GM23338 (cell line): ENCODE measurements around the gene XDH. TPM values are rescaled to one million over a fixed set of nuclear protein-coding genes. Genes with fewer than 3 reads are reported as not detected.

ENCODE experiments used
- ATAC-seq: fragments of 200-7000 bp; cut with Tn5 transposase; 3 replicates; pipeline ENCODE4 v1.9.1; 2020
- DNase-seq: peaks from one replicate; pipeline ENCODE4 v3.0.0-alpha.2; 2015; ENCODE audit warnings: low spot score
- H2AFZ ChIP-seq: fragments of 200-600 bp; sonication (generic); 2 replicates; pipeline ENCODE4 v1.8.0; 2016; ENCODE audit warnings: antibody characterized with exemption, mild to moderate bottlenecking, moderate library complexity
- H3F3A ChIP-seq: fragments of 200-600 bp; sonication (generic); replicated peaks from 2 replicates; pipeline ENCODE4 v1.8.0; 2017; ENCODE audit warnings: antibody characterized with exemption, mixed run types, low read depth
- H3K27ac ChIP-seq: fragments of 200-600 bp; sonication (generic); 2 replicates; pipeline ENCODE4 v1.6.1; 2016; ENCODE audit warnings: low read depth
- H3K27me3 ChIP-seq: fragments of 200-600 bp; sonication (generic); 2 replicates; pipeline ENCODE4 v1.8.0; 2016; ENCODE audit warnings: mild to moderate bottlenecking, mixed run types, moderate library complexity; ENCODE audit not compliant: insufficient read depth
- H3K36me3 ChIP-seq: fragments of 200-600 bp; sonication (generic); 2 replicates; pipeline ENCODE4 v1.8.0; 2016; ENCODE audit warnings: mild to moderate bottlenecking; ENCODE audit not compliant: insufficient read depth
- H3K4me1 ChIP-seq: fragments of 200-600 bp; sonication (generic); 2 replicates; pipeline ENCODE4 v1.8.0; 2016; ENCODE audit warnings: mild to moderate bottlenecking, moderate library complexity; ENCODE audit not compliant: insufficient read depth
- H3K4me2 ChIP-seq: fragments of 200-600 bp; sonication (generic); 2 replicates; pipeline ENCODE4 v1.7.1; 2017; ENCODE audit warnings: mixed run types
- H3K4me3 ChIP-seq: fragments of 200-600 bp; sonication (generic); 2 replicates; pipeline ENCODE4 v1.6.1; 2016; ENCODE audit warnings: mixed run types
- H3K79me2 ChIP-seq: fragments of 200-600 bp; sonication (generic); replicated peaks from 2 replicates; pipeline ENCODE4 v1.8.0; 2017; ENCODE audit warnings: mild to moderate bottlenecking; ENCODE audit not compliant: insufficient read depth
- H3K9me2 ChIP-seq: fragments of 200-600 bp; sonication (generic); 2 replicates; pipeline ENCODE4 v1.8.0; 2017; ENCODE audit not compliant: insufficient read depth
- H4K20me1 ChIP-seq: fragments of 200-600 bp; sonication (generic); replicated peaks from 2 replicates; pipeline ENCODE4 v1.8.0; 2017; ENCODE audit warnings: mild to moderate bottlenecking; ENCODE audit not compliant: insufficient read depth
- H3K27ac Mint-ChIP-seq: 2 replicates; pipeline ENCODE4 v1.8.0; 2020; ENCODE audit warnings: inconsistent platforms, mild to moderate bottlenecking, moderate library complexity, mixed read lengths
- H3K27me3 Mint-ChIP-seq: 3 replicates; pipeline ENCODE4 v1.8.0; 2022; ENCODE audit warnings: low read depth, mild to moderate bottlenecking, moderate library complexity, mixed read lengths, inconsistent platforms; ENCODE audit not compliant: insufficient read depth, poor library complexity
- H3K36me3 Mint-ChIP-seq: 3 replicates; pipeline ENCODE4 v1.8.0; 2021; ENCODE audit warnings: low read depth, mild to moderate bottlenecking, inconsistent platforms, moderate library complexity, mixed read lengths
- H3K4me1 Mint-ChIP-seq: 3 replicates; pipeline ENCODE4 v1.8.0; 2020; ENCODE audit warnings: mild to moderate bottlenecking, inconsistent platforms, mixed read lengths
- H3K4me3 Mint-ChIP-seq: 3 replicates; pipeline ENCODE4 v1.8.0; 2021; ENCODE audit warnings: moderate library complexity, mild to moderate bottlenecking, inconsistent platforms, mixed read lengths
- H3K9me3 Mint-ChIP-seq: 3 replicates; pipeline ENCODE4 v1.8.0; 2020; ENCODE audit warnings: moderate library complexity, mild to moderate bottlenecking, inconsistent platforms, mixed read lengths
- CTCF ChIP-seq, 2 experiments: fragments of 200-600 bp in 1 of 2; sonication (generic) in 1 of 2; conservative IDR thresholded peaks; 2 replicates each; pipeline versions ENCODE4 v1.5.1 to v1.6.1; 2016 to 2017; ENCODE audit warnings: antibody characterized with exemption in 2 of 2, low read depth in 2 of 2, mild to moderate bottlenecking in 2 of 2, moderate library complexity in 1 of 2
- EZH2 ChIP-seq: fragments of 200-600 bp; sonication (generic); IDR thresholded peaks from one replicate; pipeline ENCODE4 v1.8.0; 2017; ENCODE audit warnings: antibody characterized with exemption, mild to moderate bottlenecking, low read depth; ENCODE audit not compliant: unreplicated experiment
- EZH2phosphoT487 ChIP-seq: fragments of 200-600 bp; sonication (generic); IDR thresholded peaks from one replicate; pipeline ENCODE4 v1.8.1; 2018; ENCODE audit warnings: antibody characterized with exemption; ENCODE audit not compliant: unreplicated experiment
- JUNB ChIP-seq: IDR thresholded peaks from one replicate; pipeline ENCODE4 v1.6.1; 2016; ENCODE audit warnings: antibody characterized with exemption; ENCODE audit not compliant: unreplicated experiment
- POLR2AphosphoS5 ChIP-seq: IDR thresholded peaks from 2 replicates; pipeline ENCODE4 v1.6.1; 2016; ENCODE audit warnings: antibody characterized with exemption, low read depth
- REST ChIP-seq: IDR thresholded peaks from one replicate; pipeline ENCODE4 v1.6.1; 2018; ENCODE audit warnings: antibody characterized with exemption; ENCODE audit not compliant: unreplicated experiment
- ZNF331 ChIP-seq: fragments of 250-450 bp; sonication (Bioruptor Pico); IDR thresholded peaks from 2 replicates; pipeline ENCODE4 v1.5.0; 2020; ENCODE audit warnings: low read depth, mild to moderate bottlenecking, moderate library complexity
- ZNF462 ChIP-seq: fragments of 250-450 bp; sonication (Bioruptor Pico); IDR thresholded peaks from 2 replicates; pipeline ENCODE4 v1.5.0; 2020; ENCODE audit warnings: mild to moderate bottlenecking, moderate library complexity
- polyA plus RNA-seq: library from polyadenylated mRNA; unstranded; fragments of >200 nt; fragmentation: Nextera tagmentation; extraction: Ambion mirVana; gene quantifications from 2 replicates; pipeline ENCODE4 v1.2.1, GENCODE V29; 2016
- total RNA-seq: library from RNA; depleted of rRNA; stranded (reverse); fragments of >200 nt; shearing (Covaris generic); gene quantifications from 2 replicates; pipeline ENCODE4 v1.2.3, GENCODE V29; 2014

The XDH gene
- total and polyA plus RNA-seq, 2 experiments from 2014 or later: 0.55 to 0.87 TPM

- no peaks in the 10 kb centered on the region for H3K9me2 ChIP-seq
- no peaks in the 10 kb centered on the region for H3K4me1 ChIP-seq
- DNase-seq (no peak), ATAC-seq (no peak)
- Mint-ChIP-seq H3K27ac (no peak overlapping the region), H3K27me3 (peaks cover 4% of the 10 kb centered on the region), H3K4me3 (no peak overlapping the region), H3K36me3 (no peaks in the 10 kb centered on the region), H3K9me3 (no peaks in the 10 kb centered on the region), H3K4me1 (no peaks in the 10 kb centered on the region)
- no peaks in the 10 kb centered on the region for H3K79me2 ChIP-seq
- H4K20me1 ChIP-seq: no peaks in the 10 kb centered on the region
- no peak overlapping the region for H3K4me3 ChIP-seq
- H3K4me2 ChIP-seq: no peak overlapping the region
- no peaks in the 10 kb centered on the region for H3K27me3 ChIP-seq
- no peaks in the 10 kb centered on the region for H3F3A ChIP-seq
- no peak overlapping the region for H2AFZ ChIP-seq
- H3K27ac ChIP-seq: no peak overlapping the region
- TF ChIP-seq POLR2AphosphoS5: no peak
- TF ChIP-seq EZH2: no peak
- TF ChIP-seq ZNF462: no peak
- no peak for TF ChIP-seq EZH2phosphoT487
- no peak for TF ChIP-seq REST
- TF ChIP-seq JUNB: no peak
- no peak for TF ChIP-seq ZNF331
- no peak for TF ChIP-seq CTCF (conservative IDR thresholded peaks at IDR 0.05; ENCODE audit: low read depth in 2 of 2)
- H3K36me3 ChIP-seq: no peaks in the 10 kb centered on the region
These were observed 49.2 kb downstream of the XDH start for GRCh38 chr2:31365348-31365747.
